ENCODE data around the gene GORASP2.
"Not testable (repeated sequence)": the region's sequence is repeated elsewhere in the genome, so short reads cannot be mapped to it uniquely, and the experiment has no call there.

GORASP2 gene

GRCh38 chr2:170928824-170929685 lies at the start of gene GORASP2:
Gene GORASP2 (plus strand): TSS chr2:170929253. CDS start chr2:170929341, 88 bp downstream.
- peak; percentile 98 for DNase-seq

GRCh38 chr2:170881840-170882239 lies 47.2 kb upstream of the GORASP2 start:
- DNase-seq = no peak

GRCh38 chr2:170882758-170883157 lies 46.3 kb upstream of the GORASP2 start:
- no peak for DNase-seq

- DNase-seq = no peak
These were observed 45.4 kb upstream of the GORASP2 start for GRCh38 chr2:170883683-170884082.

- DNase-seq = no peak
These were observed 43.8 kb upstream of the GORASP2 start for GRCh38 chr2:170885130-170885791.

GRCh38 chr2:170886386-170886785 lies 42.7 kb upstream of the GORASP2 start:
- no peak for DNase-seq

GRCh38 chr2:170887496-170887895 lies 41.6 kb upstream of the GORASP2 start:
- no peak for DNase-seq

GRCh38 chr2:170887896-170888295 lies 41.2 kb upstream of the GORASP2 start:
- no peak for DNase-seq

- no peak for DNase-seq
These were observed 37.2 kb upstream of the GORASP2 start for GRCh38 chr2:170891893-170892292.

- no peak for DNase-seq
These were observed 36.6 kb upstream of the GORASP2 start for GRCh38 chr2:170892391-170892951.

- no peak for DNase-seq
These were observed 33.9 kb upstream of the GORASP2 start for GRCh38 chr2:170895023-170895757.

GRCh38 chr2:170896622-170897021 lies 32.4 kb upstream of the GORASP2 start:
- no peak for DNase-seq

- DNase-seq = no peak
These were observed 31.9 kb upstream of the GORASP2 start for GRCh38 chr2:170897108-170897507.

GRCh38 chr2:170905864-170906263 lies 23.2 kb upstream of the GORASP2 start:
- no peak for DNase-seq

GRCh38 chr2:170911314-170911889 lies 17.7 kb upstream of the GORASP2 start:
- DNase-seq = no peak

- not testable (repeated sequence) for DNase-seq
These were observed 13.9 kb upstream of the GORASP2 start for GRCh38 chr2:170914994-170915666.

GRCh38 chr2:170917219-170917913 lies 11.7 kb upstream of the GORASP2 start:
- no peak for DNase-seq

GRCh38 chr2:170917957-170918356 lies 11.1 kb upstream of the GORASP2 start:
- no peak for DNase-seq

- not testable (repeated sequence) for DNase-seq
These were observed 7.2 kb upstream of the GORASP2 start for GRCh38 chr2:170921873-170922272.

- no peak for DNase-seq
These were observed 6.2 kb upstream of the GORASP2 start for GRCh38 chr2:170922634-170923494.

GRCh38 chr2:170923799-170924198 lies 5.3 kb upstream of the GORASP2 start:
- DNase-seq = no peak

All from activated gamma-delta T cell treated with Interleukin-2 at 50 U/mL for 16 hours (primary cell).